ENCODE data around the gene CUX1. TPM values are rescaled to one million over a fixed set of nuclear protein-coding genes. Genes with fewer than 3 reads are reported as not detected.
A peak's percentile ranks its signal among the peaks of the same experiment; 100 is the strongest.
"Not testable (repeated sequence)": the region's sequence is repeated elsewhere in the genome, so short reads cannot be mapped to it uniquely, and the experiment has no call there.

CUX1 gene
- total RNA-seq, 1 experiment from 2014 or later = 49.8 TPM

- no peak for DNase-seq (ENCODE audit: low read depth in 1 of 2, low spot score in 2 of 2)
- H3K36me3 ChIP-seq = peaks cover 5% of the 10 kb centered on the region; the same call in 1 of the 2 replicates
- no peaks in the 10 kb centered on the region for H3K4me1 ChIP-seq (replicated peaks)
- H3K27ac ChIP-seq = no peak overlapping the region
- H3K27me3 ChIP-seq (replicated peaks) = no peaks in the 10 kb centered on the region
- H3K9me3 ChIP-seq (replicated peaks) = no peaks in the 10 kb centered on the region
- no peak overlapping the region for H3K4me3 ChIP-seq
Observed at GRCh38 chr7:102019461-102019860, 202.0 kb downstream of the CUX1 start.

- no peak for DNase-seq (ENCODE audit: low read depth in 1 of 2, low spot score in 2 of 2)
- no peak overlapping the region for H3K27ac ChIP-seq
- no peaks in the 10 kb centered on the region for H3K4me1 ChIP-seq (replicated peaks)
- H3K36me3 ChIP-seq = peaks cover 5% of the 10 kb centered on the region; the same call in 1 of the 2 replicates
- H3K27me3 ChIP-seq (replicated peaks) = no peaks in the 10 kb centered on the region
- no peaks in the 10 kb centered on the region for H3K9me3 ChIP-seq (replicated peaks)
- no peak overlapping the region for H3K4me3 ChIP-seq
Observed at GRCh38 chr7:102021841-102022618, 204.6 kb downstream of the CUX1 start.

- Histone ChIP-seq H3K4me3 (no peak overlapping the region), H3K4me1 (replicated peaks) (no peaks in the 10 kb centered on the region), H3K36me3 (peaks cover 5% of the 10 kb centered on the region; the same call in 1 of the 2 replicates), H3K27me3 (replicated peaks) (no peaks in the 10 kb centered on the region), H3K9me3 (replicated peaks) (no peaks in the 10 kb centered on the region), H3K27ac (no peak overlapping the region)
- no peak for DNase-seq (ENCODE audit: low read depth in 1 of 2, low spot score in 2 of 2)
Observed at GRCh38 chr7:102024005-102024768, 206.8 kb downstream of the CUX1 start.

- DNase-seq (ENCODE audit: low read depth in 1 of 2, low spot score in 2 of 2) = no peak
- no peaks in the 10 kb centered on the region for H3K4me1 ChIP-seq (replicated peaks)
- no peaks in the 10 kb centered on the region for H3K9me3 ChIP-seq (replicated peaks)
- no peaks in the 10 kb centered on the region for H3K27me3 ChIP-seq (replicated peaks)
- H3K36me3 ChIP-seq = peaks cover 5% of the 10 kb centered on the region; the same call in 1 of the 2 replicates
- H3K4me3 ChIP-seq = no peak overlapping the region
- no peak overlapping the region for H3K27ac ChIP-seq
Observed at GRCh38 chr7:102024769-102025391, 207.5 kb downstream of the CUX1 start.

GRCh38 chr7:102025777-102026176 is 208.4 kb downstream of the CUX1 start:
- not testable (repeated sequence) for H3K9me3 ChIP-seq (replicated peaks); H3K4me1 ChIP-seq (replicated peaks); DNase-seq (ENCODE audit: low read depth in 1 of 2, low spot score in 2 of 2); H3K27me3 ChIP-seq (replicated peaks); H3K4me3 ChIP-seq; H3K36me3 ChIP-seq; H3K27ac ChIP-seq

GRCh38 chr7:102028206-102028826 is 210.9 kb downstream of the CUX1 start:
- Histone ChIP-seq H3K27ac (no peak overlapping the region), H3K4me3 (no peak overlapping the region), H3K4me1 (replicated peaks) (no peaks in the 10 kb centered on the region), H3K9me3 (replicated peaks) (no peaks in the 10 kb centered on the region), H3K36me3 (no peaks in the 10 kb centered on the region), H3K27me3 (replicated peaks) (no peaks in the 10 kb centered on the region)
- no peak for DNase-seq (ENCODE audit: low read depth in 1 of 2, low spot score in 2 of 2)

- H3K36me3 ChIP-seq = no peaks in the 10 kb centered on the region
- H3K9me3 ChIP-seq (replicated peaks) = no peaks in the 10 kb centered on the region
- H3K4me1 ChIP-seq (replicated peaks) = no peaks in the 10 kb centered on the region
- DNase-seq (ENCODE audit: low read depth in 1 of 2, low spot score in 2 of 2) = no peak
- no peak overlapping the region for H3K27ac ChIP-seq
- no peak overlapping the region for H3K4me3 ChIP-seq
- no peaks in the 10 kb centered on the region for H3K27me3 ChIP-seq (replicated peaks)
Observed at GRCh38 chr7:102029616-102030015, 212.2 kb downstream of the CUX1 start.

- no peaks in the 10 kb centered on the region for H3K36me3 ChIP-seq
- H3K27me3 ChIP-seq (replicated peaks) = no peaks in the 10 kb centered on the region
- H3K4me1 ChIP-seq (replicated peaks) = no peaks in the 10 kb centered on the region
- H3K9me3 ChIP-seq (replicated peaks) = no peaks in the 10 kb centered on the region
- DNase-seq (ENCODE audit: low read depth in 1 of 2, low spot score in 2 of 2) = no peak
- no peak overlapping the region for H3K27ac ChIP-seq
- no peak overlapping the region for H3K4me3 ChIP-seq
Observed at GRCh38 chr7:102030696-102031095, 213.3 kb downstream of the CUX1 start.

GRCh38 chr7:102036958-102037357 is 219.5 kb downstream of the CUX1 start:
- H3K9me3 ChIP-seq (replicated peaks) = no peaks in the 10 kb centered on the region
- no peak overlapping the region for H3K27ac ChIP-seq
- H3K27me3 ChIP-seq (replicated peaks) = no peaks in the 10 kb centered on the region
- no peak for DNase-seq (ENCODE audit: low read depth in 1 of 2, low spot score in 2 of 2)
- peaks cover 4% of the 10 kb centered on the region for H3K4me1 ChIP-seq (replicated peaks)
- no peaks in the 10 kb centered on the region for H3K36me3 ChIP-seq
- H3K4me3 ChIP-seq = no peak overlapping the region

- Histone ChIP-seq H3K36me3 (no peaks in the 10 kb centered on the region), H3K27me3 (replicated peaks) (no peaks in the 10 kb centered on the region), H3K27ac (no peak overlapping the region), H3K9me3 (replicated peaks) (no peaks in the 10 kb centered on the region), H3K4me3 (no peak overlapping the region), H3K4me1 (replicated peaks) (peaks cover 10% of the 10 kb centered on the region)
- no peak for DNase-seq (ENCODE audit: low read depth in 1 of 2, low spot score in 2 of 2)
Observed at GRCh38 chr7:102039706-102040105, 222.3 kb downstream of the CUX1 start.

- no peaks in the 10 kb centered on the region for H3K9me3 ChIP-seq (replicated peaks)
- no peak overlapping the region for H3K27ac ChIP-seq
- H3K36me3 ChIP-seq = no peaks in the 10 kb centered on the region
- no peak overlapping the region for H3K4me3 ChIP-seq
- H3K27me3 ChIP-seq (replicated peaks) = no peaks in the 10 kb centered on the region
- peaks cover 18% of the 10 kb centered on the region for H3K4me1 ChIP-seq (replicated peaks)
- no peak for DNase-seq (ENCODE audit: low read depth in 1 of 2, low spot score in 2 of 2)
Observed at GRCh38 chr7:102040569-102040968, 223.1 kb downstream of the CUX1 start.

GRCh38 chr7:102042016-102042656 is 224.7 kb downstream of the CUX1 start:
- Histone ChIP-seq H3K36me3 (no peaks in the 10 kb centered on the region), H3K27ac (no peak overlapping the region), H3K4me3 (no peak overlapping the region), H3K9me3 (replicated peaks) (no peaks in the 10 kb centered on the region), H3K4me1 (replicated peaks) (peaks cover 30% of the 10 kb centered on the region), H3K27me3 (replicated peaks) (no peaks in the 10 kb centered on the region)
- DNase-seq (ENCODE audit: low read depth in 1 of 2, low spot score in 2 of 2) = peak in 1 of 2 experiments; percentile 28

- peaks cover 30% of the 10 kb centered on the region for H3K4me1 ChIP-seq (replicated peaks)
- not testable (repeated sequence) for H3K27me3 ChIP-seq (replicated peaks); H3K4me3 ChIP-seq; H3K36me3 ChIP-seq; H3K27ac ChIP-seq; H3K9me3 ChIP-seq (replicated peaks); DNase-seq (ENCODE audit: low read depth in 1 of 2, low spot score in 2 of 2)
Observed at GRCh38 chr7:102042796-102043195, 225.4 kb downstream of the CUX1 start.

All from SJSA1 (cell line).